Measurements from ENCODE around the gene KRTAP10-11.

DNA sequence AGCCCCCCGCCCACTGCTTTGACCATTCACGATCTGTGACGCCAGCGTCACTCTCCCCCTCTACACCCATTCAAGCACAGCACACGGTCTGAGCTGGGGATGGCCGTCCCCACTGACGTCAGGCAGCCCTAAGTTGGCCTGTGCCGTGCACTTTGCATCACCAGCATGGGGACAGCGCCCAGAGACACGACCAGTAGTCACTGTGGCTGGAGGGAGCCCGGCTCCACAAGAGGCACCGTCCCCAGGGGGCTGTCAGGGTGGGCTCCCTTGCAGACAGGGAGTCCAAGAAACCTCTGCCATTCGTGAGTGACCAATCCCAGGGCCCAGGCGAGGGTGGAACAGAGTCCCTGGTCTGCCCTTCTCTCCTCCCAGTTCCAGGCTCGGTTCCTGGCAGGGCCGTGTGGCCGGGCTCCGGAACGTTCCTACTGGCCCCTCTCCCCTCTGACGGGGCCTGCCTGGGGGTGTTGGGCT is 32.0 kb upstream of the KRTAP10-11 start:
- TF ChIP-seq, protein P1, sequence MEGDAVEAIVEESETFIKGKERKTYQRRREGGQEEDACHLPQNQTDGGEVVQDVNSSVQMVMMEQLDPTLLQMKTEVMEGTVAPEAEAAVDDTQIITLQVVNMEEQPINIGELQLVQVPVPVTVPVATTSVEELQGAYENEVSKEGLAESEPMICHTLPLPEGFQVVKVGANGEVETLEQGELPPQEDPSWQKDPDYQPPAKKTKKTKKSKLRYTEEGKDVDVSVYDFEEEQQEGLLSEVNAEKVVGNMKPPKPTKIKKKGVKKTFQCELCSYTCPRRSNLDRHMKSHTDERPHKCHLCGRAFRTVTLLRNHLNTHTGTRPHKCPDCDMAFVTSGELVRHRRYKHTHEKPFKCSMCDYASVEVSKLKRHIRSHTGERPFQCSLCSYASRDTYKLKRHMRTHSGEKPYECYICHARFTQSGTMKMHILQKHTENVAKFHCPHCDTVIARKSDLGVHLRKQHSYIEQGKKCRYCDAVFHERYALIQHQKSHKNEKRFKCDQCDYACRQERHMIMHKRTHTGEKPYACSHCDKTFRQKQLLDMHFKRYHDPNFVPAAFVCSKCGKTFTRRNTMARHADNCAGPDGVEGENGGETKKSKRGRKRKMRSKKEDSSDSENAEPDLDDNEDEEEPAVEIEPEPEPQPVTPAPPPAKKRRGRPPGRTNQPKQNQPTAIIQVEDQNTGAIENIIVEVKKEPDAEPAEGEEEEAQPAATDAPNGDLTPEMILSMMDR (IDR thresholded peaks at IDR 0.05 in 4 of 5, conservative IDR thresholded peaks at IDR 0.05 in 1 of 5) = no peak
- TF ChIP-seq POLR2A (IDR thresholded peaks at IDR 0.05) = no peak
